ENCODE data around the gene FAM107B.
A peak's percentile ranks its signal among the peaks of the same experiment; 100 is the strongest.

The FAM107B gene

DNA sequence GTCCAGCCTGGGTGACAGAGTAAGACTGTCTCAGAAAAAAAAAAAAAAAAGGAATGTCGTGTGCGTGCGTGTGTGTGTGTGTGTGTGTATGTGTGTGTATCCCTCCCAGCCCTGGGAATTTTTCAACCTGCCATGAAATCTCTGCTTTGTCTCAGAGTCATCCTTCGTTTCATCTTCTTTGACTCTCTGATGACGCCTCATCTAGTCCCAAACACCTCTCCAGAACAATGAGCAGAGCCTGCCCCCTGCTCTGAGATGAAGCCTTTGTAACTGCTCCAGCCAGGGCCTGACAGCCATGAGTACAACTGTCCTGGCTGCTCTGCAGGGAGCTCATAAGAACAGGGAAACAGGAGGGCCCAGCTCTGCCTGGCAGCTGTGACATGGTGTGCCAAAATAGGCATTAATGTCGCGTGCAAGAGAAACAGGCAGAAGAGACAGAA lies 149.5 kb downstream of the FAM107B start:
- no peak for DNase-seq (ENCODE audit: low spot score)

DNA sequence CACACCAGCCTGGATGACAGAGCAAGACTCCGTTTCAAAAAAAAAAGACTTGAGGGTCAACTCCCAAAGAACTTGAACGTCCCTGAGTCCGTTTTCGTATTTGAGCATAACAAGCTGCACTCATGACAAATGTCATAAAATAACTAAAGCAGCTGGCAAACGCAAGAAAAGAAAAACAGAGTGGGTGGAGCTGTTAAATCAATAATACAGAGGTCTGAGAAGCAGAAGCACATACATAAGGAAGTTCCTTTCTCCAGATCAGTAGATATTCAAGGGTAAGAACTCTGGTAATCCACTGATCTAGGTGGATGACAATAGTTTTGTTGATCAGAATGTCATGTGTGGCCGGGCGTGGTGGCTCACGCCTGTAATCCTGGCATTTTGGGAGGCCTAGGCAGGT lies 150.1 kb downstream of the FAM107B start:
- no peak for DNase-seq (ENCODE audit: low spot score)

DNA sequence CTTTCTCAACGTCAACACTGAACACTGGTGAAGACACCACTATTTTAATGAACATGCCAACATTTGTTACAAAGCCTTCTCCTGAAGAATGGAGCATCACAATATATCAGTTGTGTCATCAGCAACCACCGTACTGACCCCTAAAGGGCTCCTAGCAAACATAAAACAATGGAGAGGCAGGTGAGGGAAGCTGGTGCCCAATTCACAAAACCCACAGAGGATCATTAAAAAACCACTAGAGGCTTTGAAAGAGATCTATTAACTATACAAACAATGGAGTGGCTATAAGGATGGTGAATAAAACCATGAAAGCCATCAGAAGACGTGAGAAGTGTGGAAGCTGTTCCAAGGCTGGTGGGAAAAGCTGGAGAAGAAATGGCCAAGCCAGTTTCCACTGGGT lies 150.8 kb downstream of the FAM107B start:
- no peak for DNase-seq (ENCODE audit: low spot score)

DNA sequence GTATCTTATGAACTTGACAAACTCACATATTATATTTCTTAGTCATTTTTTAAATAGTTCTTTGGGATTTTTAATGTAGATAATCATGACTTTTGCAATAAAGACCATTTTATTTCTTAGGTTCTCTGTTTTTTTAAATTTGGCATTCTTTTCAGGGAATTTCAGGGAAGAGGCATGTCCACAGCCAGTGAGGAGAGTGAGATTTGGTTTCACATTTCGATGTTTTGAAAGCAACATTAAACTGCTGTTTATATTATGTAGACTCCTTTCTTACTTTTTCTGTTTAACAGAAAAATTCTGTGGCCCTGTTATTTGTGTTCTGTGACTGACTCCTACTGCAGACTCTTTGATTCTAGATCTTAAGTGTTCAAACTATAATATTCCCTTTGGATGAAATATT lies 153.7 kb downstream of the FAM107B start:
- DNase-seq (ENCODE audit: low spot score): no peak

DNA sequence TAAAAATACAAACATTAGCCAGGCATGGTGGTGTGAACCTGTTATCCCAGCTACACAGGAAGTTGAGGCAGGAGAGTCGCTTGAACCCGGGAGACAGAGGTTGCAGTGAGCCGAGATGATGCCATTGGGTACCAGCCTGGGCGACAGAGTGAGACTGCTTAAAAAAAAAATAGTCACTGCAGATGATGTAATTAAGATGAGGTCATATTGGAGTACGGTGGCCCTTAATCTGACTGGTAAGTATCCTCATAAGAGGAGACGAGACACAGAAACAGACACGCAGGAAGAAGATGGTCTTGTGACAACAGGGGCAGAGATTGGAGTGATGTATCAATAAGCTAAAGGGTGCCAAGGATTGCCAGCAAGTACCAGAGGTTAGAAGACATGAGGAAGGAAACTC lies 156.0 kb downstream of the FAM107B start:
- DNase-seq (ENCODE audit: low spot score): no peak

DNA sequence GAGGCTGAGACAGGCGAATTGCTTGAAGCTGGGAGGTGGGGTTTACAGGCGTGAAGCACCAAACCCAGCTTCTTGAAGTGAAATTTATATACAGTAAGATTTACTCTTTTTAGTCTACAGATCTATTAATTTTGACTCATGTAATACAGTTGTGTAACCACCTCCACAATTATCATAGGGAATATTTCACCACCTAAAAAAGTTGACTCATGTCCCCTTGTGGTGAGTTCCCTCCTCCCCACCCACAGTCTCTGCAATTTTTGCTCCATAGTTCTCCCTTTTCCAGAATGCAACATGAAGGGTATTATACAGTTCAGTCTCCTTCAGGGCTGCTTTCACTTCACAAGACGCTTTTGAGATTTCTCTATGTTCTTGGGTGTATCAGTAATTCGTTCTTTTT lies 156.8 kb downstream of the FAM107B start:
- DNase-seq (ENCODE audit: low spot score): no peak

DNA sequence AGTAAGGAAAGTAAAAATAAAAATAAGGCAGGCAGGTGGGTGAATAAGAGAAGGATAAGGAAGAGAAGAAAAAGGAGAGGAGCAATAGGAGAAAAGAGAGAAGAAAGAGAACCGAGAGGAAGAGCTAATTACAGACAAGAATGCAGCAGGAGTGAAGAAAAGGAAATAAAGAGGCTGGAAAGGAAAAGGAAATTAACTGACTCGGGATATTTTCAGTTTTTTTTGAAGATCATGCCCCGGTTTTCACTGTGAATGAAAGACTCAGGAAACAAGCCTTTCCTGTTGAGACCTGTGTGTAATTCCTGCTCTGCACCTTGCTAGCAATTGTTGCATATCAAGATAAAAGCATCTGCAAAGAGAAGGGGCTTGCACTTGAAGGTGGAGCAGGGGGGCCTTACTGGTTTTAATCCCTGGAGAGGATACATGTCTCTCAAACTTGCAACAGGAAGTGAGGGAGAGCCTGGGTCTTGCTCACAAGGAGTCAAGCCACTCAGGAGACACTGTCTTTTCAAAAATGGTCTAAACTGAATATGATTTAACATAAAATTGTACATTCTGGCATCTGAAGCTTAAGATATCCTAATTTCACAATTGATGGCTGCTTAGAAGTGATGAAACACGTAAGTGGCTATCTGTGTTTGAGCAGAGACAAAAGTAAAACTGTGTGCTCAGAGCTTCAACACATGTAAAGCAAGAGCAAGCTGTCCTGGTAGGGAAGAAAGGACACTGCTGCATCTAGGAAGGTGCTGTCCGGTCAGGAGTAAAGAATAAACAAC lies 157.6 kb downstream of the FAM107B start:
- DNase-seq (ENCODE audit: low spot score): no peak

DNA sequence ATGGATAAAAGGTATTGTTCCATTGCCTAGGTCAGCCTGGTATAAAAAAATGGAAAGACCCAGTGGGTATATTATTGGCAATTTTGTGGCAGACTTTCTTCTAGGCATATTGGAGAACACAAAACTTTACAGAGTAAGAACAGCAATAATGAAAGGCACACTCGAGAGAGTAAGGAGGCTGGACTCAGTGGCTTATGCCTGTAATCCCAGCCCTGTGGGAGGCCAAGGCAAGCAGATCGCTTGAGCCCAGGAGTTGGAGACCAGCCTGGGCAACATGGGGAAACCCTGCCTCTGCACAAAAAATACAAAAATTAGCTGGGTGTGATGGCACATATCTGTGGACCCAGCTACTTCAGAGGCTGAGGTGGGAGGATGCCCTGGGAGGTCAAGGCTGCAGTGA lies 158.2 kb downstream of the FAM107B start:
- no peak for DNase-seq (ENCODE audit: low spot score)

DNA sequence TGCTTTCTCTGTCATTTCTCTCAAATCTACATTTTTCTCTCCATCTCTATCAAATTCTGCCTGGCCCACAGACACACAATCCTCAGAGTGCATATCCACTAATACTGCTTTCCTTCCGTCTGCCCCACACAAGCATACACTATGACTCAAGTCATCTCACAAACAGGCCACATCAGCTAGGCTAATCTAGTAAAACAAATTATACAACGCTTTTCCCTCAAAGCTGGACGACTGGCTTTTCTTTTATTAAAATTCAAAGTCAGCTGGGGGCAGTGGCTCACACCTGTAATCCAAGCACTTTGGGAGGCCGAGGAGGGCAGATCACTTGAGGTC lies 161.1 kb downstream of the FAM107B start:
- DNase-seq (ENCODE audit: low spot score): no peak

DNA sequence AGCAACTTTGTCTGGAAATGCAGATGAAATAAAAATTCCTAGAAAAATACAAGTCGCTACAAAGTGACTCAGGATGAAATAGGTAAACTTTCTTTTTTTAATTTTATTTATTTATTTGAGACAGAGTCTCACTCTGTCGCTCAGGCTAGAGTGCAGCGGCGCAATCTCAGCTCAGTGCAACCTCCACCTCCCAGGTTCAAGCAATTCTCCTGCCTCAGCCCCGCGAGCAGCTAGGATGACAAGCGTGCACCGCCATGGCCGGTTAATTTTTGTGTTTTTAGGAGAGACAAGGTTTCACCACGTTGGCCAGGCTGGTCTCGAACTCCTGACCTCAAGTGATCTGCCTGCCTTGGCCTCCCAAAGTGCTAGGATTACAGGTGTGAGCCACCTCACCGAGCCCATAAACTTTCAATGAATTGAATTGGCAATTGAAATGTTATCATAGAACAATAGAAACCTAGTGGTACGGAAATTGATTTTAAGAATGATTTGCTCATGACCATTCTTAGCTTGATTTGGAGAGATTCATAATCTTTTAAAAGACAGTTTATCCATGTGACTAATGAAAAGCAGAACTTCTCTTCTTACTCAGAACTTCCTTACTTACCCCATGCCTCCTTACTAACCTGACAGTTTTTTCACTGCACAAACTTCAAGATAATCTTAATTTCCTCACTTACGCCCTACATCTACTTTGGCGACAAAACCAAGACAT lies 161.7 kb downstream of the FAM107B start:
- no peak for DNase-seq (ENCODE audit: low spot score)

DNA sequence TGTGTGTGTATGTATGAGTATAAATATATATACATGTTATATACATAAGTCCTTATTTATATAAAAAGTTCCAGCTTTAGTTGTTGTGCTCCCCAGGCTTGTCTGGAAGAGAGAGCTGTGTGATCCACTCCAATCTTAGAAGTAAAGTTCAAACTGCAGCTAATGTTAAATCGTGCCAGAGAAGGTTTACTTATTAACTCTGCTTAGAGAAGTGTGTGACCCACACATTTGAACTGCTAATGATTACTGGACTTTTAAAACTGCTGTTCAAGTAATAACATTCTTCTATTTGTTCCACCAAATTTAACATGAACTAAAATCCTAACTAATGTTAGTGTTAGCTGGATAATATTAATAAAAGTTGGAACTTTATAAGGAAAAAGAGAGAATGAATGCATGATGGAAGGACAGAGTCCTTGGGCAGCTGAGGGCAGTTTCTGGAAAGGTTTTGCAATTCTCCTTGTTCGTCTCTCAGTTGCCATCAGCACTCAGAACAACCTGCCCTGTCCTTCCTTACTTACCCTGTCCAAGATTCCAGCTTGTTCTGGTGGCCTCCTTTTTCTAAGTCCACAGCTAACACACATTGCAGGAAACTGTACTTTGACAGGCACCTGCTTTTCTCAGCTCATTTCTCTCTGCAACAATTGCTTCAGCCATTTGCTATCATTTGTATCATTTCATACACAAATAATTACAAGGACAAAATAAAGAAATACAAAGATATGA lies 162.6 kb downstream of the FAM107B start:
- peak; percentile 60 for DNase-seq (ENCODE audit: low spot score)

DNA sequence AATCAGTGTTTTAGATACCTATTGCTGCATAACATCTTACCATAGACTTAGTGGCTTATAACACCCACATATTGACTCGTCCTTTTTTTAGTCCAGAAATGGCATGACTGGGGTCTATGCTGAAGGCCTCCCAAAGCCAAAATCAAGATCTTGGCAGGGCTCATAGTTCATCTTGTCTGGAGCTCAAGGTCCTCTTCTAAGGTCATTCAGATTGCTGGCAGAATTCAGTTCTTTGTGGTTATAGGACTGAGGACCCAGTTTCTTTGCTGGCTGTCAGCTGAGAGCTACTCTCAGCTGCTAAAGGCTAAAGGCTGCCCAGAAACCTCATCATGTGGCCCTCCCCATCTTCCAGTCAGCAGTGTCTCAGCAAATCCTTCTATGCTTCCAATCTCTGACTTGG lies 165.5 kb downstream of the FAM107B start:
- DNase-seq (ENCODE audit: low spot score): no peak

DNA sequence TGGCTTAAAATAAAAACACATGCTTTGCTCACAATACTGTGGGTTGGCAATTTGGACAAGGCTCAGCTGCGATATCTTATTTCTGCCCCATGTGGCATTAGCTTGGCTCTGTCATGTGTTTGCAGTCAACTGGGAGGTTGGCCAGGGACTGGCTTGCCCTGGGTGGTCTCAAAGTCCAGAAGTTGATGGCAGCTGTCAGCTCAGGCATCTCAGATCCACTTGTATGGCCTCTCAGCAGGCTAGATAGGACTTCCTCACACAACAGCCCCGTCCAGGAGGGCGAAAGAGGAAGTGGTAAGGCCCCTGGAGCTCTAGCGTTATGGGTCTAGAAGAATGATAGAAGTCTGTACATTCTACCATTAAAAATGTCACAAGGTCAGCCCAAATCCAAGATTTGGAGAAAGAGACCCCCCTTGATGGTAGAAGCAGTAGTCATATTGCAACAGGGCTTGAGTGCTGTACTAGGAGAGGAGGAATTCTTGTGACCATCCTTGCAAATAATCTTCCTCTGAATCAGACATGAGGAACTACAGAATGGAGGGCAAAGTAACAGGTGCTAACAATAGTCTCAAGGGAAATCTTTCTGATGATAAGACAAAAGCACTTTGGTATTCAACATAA lies 166.2 kb downstream of the FAM107B start:
- no peak for DNase-seq (ENCODE audit: low spot score)

DNA sequence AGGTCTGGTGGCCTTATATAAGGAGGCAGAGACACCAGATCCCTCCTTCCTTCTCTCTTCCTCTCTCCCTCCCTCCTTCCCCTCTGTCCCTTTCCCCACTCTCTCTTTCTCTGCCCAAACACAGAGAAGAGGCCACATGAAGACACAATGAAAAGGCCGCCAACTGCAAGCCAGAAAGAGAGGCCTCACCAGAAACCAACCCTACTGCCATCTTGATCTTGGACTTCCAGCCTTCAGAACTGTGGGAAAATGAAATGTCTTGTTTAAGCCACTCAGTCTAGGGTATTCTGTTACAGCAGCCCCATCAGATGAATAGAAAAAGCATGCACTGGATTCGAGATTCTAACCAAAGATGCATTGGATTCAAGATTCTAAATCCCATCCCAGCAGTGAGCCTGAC lies 168.1 kb downstream of the FAM107B start:
- DNase-seq (ENCODE audit: low spot score): no peak

DNA sequence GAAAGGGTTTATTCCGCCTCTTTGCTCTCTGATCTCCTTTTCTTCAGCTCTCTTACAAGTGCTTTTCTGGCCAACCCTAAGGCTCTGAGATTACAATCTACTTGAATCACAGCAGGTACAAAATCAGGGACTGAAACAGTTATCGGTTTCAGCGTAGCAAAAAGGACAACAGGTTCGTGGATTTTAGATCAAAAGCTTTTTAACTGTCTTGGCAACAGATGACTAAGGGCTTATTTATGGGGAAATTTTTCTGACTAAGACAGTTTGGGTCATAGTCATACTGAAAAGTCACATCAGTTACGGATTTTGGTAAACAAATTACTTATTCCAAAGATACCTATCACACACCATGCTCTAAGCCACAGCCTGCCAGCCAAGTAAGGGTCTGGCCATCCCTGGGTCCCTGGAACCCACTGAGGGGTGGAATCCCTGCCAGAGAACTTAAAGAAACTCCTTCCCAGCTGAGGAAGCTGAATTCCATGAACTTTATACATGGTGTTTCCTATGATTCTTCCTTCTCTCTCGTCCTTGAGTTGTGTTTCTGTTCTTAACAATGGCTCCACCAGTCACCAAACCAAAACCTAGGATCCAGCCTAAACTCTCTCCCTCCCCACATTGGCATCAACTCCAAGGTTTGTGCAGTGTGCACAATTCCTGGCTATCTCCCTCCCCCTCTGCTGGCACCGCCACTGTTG lies 169.3 kb downstream of the FAM107B start:
- no peak for DNase-seq (ENCODE audit: low spot score)

DNA sequence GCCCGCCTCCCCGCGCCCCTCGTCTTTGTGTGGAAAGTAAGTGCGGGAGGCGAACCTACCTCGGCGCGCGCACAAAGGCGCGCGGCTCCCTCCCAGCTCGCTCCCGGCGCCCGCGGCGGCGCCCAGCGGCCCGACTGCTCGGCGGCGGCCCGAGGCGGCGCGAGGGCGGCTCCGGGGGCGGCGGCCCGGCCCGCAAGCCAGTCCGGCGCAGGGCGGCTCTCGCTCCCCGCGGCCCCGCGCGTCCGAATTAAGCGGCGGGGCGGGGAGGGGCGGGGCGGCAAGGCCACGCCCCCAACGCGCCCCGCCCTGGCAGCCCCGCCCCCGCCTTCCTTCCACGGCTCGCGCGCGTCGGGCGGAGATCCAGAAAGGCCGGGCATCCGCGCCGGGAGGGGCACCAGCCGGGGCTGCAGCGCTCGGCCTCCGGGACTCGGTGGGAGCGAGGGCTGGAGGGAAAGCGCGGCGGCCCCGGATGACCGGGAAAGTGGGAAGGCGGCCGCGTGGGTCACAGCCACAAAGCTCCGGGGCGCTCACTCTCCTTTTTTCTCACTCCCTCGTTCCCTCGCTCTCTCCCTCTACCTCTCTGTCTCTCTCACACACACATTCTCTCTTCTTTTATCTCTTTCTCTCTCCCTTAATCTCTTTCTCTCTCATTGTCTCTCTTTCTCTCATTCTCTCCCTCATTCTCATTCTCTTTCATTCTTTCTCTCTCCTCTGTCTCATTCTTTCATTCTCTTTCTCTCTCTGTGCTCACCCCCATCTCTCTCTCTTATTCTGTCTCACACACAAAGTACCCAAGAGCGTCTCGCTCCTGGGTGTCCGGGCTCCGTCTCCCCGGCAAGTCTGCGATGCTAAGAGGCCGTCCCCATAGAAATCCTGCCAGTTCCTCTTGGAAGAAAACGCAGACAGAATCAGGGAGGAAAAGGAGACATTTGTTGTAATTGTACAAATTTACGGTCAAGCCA lies 170.2 kb downstream of the FAM107B start:
- DNase-seq (ENCODE audit: low spot score): peak; percentile 71

DNA sequence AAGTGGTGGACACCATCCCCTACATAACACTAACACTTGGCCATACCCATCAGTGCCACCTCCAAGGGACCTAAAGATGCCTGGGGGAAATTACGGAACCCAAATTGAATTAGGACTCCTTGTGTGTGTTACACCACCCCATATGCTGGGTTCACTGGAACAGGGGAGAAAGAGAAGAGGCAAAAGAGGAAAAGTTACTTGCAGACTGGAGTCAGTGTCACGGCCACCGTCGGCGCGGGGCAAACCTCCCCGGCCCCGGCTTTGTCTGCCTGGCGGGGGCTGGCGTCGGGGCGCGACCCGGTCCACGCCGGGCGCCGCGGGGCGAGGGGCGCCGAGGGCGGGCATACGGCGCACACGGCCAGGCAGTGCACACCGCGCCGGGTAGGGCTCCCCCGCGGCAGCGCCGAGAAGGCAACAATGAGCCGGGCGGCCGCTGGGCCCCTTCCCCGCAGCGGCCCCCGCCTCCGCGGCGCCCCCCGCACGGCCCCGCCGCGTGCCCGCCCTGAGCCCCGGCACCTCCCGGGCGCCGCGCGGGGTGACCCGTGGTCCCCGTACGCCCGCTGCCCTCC lies 171.1 kb downstream of the FAM107B start:
- no peak for DNase-seq (ENCODE audit: low spot score)

DNA sequence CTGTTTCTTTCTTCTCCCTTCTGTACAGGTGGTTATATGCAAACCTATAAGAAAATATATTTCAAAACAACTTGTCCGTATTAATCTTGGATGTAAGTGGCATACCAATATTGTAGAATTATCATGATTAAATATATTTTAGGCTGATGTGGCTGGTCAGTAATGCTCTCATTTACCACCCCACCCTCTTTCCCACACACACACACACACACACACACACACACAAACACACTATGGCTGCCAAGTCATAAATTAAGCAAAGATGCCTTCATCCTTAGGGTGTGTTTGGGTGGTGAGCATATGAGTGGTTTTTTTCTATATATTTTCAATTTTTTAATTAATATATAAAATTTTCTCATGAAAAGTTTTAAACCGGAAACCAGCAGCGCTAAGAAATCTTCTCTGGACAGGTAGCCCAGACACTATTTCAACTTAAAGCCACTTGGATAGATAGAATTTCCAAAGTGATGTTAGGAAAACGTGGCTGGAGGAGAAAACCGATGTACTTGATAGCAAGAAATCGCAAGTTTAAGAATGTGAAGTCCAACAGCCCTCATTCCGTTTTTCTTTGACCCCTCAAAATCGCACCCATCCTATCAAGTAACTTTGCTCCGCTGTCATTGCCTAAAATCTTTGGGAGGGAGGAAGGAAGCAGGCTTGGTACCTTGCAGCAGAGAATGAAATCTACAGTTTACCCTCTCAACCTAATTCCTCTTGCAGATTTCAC lies 171.7 kb downstream of the FAM107B start:
- no peak for DNase-seq (ENCODE audit: low spot score)

DNA sequence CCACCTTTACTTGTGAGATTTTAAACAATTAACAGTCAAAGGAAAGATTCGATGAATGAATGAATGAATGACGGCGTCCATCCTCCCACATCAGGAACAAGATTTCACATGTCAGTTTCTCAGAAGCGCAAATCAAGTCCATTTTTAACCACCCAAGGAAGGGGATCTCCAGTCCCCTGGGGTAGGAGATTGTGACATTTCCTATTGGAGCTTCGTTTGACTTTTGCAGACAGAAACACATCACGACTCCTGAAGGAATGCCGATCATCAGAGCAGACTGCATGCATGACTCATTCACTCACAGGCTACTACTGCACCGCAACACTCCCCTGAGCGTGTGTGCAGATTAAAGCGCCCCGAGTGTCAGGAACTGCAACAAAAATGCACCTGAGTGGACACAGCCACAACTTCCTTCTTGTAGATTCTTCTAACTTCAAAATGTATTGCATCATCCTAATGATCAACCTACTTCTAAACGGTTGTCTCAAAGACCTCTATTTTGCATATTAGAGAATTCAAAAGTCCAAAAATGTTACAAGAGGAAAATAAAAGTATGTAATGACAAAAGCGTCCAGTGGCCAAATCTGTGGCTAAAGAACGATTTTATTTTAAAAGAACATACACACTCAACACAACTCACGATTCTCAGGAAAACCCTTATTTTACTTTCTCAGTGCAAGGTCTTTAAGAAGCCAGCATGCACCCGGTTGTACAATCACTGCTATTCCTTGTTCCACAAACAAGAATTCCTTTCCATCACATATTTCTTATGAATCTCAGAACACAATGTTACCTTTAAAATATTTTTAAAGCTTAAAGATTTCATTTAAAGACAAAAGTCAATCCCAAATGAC lies 172.6 kb downstream of the FAM107B start:
- peak; percentile 46 for DNase-seq (ENCODE audit: low spot score)

Measured in HuH-7 (cell line).